Right ventricle myocardium inferior (tissue), 1 donor: Measurements from ENCODE around the gene LIX1L. TPM values are rescaled to one million over a fixed set of nuclear protein-coding genes. Genes with fewer than 3 reads are reported as not detected.

Experiments used
- ATAC-seq: fragments of 200-7000 bp; cut with Tn5 transposase; one replicate; pipeline ENCODE4 v1.9.1; 2020; ENCODE audit warnings: mild to moderate bottlenecking, moderate library complexity
- DNase-seq: peaks from one replicate; pipeline ENCODE4 v3.0.0; 2021; ENCODE audit errors: missing footprints
- intact Hi-C: fragments of 100-400 bp; cut with DNase I; formaldehyde crosslinking; loops from one replicate; pipeline ENCODE4 v1.11.0; 2022
- total RNA-seq: library from RNA; stranded (reverse); fragmentation: NEBNext Ultra II Directional; extraction: Animal tissue kit (Norgen Biotek cat#: 25700); gene quantifications from one replicate; pipeline ENCODE4 v1.2.1, GENCODE V29; 2021
- donor health status: DM: no; HTN: yes; CAD: no; lungs with severe emphysema.

The LIX1L gene
- total RNA-seq, 1 donor from 2014 or later, result 25.8 TPM

- no peak for DNase-seq
- intact Hi-C loops, result no loop called here
- ATAC-seq, result no peak
Observed at GRCh38 chr1:145886816-145887215, 71.0 kb downstream of the LIX1L start.

GRCh38 chr1:145886390-145886789 lies 71.4 kb downstream of the LIX1L start:
- intact Hi-C loops, result no loop called here

DNA sequence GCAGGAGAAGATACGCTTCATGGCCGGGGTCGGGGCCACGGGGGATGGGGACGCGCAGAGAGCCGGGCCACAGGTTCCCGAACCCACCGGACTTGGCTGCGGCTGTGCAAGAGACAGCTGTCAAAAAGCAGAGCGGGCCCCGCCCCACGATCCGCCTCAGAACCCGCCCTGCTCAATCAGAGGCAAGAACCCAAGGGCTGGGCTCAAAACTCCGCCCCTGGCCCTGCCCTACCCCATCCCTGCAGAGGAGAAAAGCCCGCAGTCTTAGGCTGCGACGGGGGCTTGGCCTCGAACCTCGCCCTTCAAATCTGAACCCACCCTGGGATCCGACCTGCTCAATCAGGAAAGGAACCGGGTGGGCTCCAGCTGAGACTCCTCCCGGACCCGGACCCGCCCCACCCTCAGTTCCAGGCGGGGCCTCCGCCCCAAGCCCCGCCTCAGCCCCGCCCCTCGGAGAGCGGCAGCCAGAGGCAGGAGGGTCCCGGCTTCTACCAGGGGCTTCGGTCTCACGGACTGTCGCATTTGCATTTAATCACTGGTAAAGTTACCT lies 72.0 kb downstream of the LIX1L start, which contains the start of gene ANKRD35:
ANKRD35 (minus strand) TSS at position 129 of the 550 bp plus-strand sequence; CDS start at position 21, 108 bp downstream.
- intact Hi-C loops, result no loop called here
- DNase-seq (peak; percentile 95), ATAC-seq (peak; percentile 93)

More at GRCh38 chr1:145886390-145886789, 71.4 kb downstream of the LIX1L start:
- ATAC-seq (peak; percentile 29), DNase-seq (no peak)

DNA sequence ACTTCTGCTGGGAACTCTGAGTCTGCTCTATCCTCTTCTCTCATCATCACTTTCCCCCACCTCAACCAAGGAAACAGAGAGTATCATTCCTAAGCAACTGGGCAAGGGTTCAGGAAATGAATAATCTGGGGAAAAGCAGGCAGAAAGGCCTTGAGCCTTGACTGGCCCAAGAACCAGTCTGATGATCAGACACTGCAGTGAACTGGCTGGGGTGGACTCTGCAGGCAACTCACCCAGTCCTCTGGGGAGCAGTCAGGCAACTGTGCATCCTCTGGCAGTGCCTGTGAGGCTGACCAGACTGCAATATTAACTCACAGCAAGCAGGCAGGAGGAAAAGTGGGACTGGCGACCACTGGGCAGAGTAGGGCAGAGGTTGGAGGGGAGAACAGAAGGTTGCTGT lies 73.1 kb downstream of the LIX1L start:
- no peak for DNase-seq
- no peak for ATAC-seq
- intact Hi-C loops, result no loop called here

Other genes starting within 250 kb of the LIX1L start
- not detected for gene CD160, start 238.5 kb downstream of the LIX1L start, total RNA-seq
- 47.9 TPM for gene RNF115, start 133.9 kb downstream of the LIX1L start, total RNA-seq
- 11.4 TPM for gene POLR3C, start 133.8 kb downstream of the LIX1L start, total RNA-seq
- gene NUDT17, start 112.4 kb downstream of the LIX1L start, total RNA-seq, result 3.3 TPM
- 15.7 TPM for gene PIAS3, start 98.9 kb downstream of the LIX1L start, total RNA-seq
- gene ANKRD35, start 72.2 kb downstream of the LIX1L start, total RNA-seq, result 1.1 TPM
- gene ITGA10, start 48.0 kb downstream of the LIX1L start, total RNA-seq, result 0.73 TPM
- gene PEX11B, start 39.3 kb downstream of the LIX1L start, total RNA-seq, result 19.2 TPM
- gene RBM8A, start 30.5 kb downstream of the LIX1L start, total RNA-seq, result 63.6 TPM
- gene ANKRD34A, start 6.6 kb upstream of the LIX1L start, total RNA-seq, result 0.62 TPM
- gene POLR3GL, start 6.7 kb upstream of the LIX1L start, total RNA-seq, result 49.1 TPM
- gene TXNIP, start 38.6 kb upstream of the LIX1L start, total RNA-seq, result 1,017 TPM
- 71.0 TPM for gene HJV, start 63.7 kb upstream of the LIX1L start, total RNA-seq
- 0.62 TPM for gene NBPF10, start 186.8 kb upstream of the LIX1L start, total RNA-seq